GM19463 (cell line): ENCODE data around the gene NF2.

Source experiments
- ATAC-seq: cut with Tn5 transposase; IDR thresholded peaks from one replicate; pipeline ENCODE4 v1.9.1; 2021; ENCODE audit warnings: mild to moderate bottlenecking, moderate library complexity; ENCODE audit not compliant: unreplicated experiment

NF2 gene

GRCh38 chr22:29700900-29701154 is 97.4 kb downstream of the NF2 start:
- ATAC-seq, result no peak

GRCh38 chr22:29701155-29701999 is 97.9 kb downstream of the NF2 start:
- ATAC-seq, result no peak

GRCh38 chr22:29702000-29702930 is 98.8 kb downstream of the NF2 start:
- ATAC-seq, result no peak

- no peak for ATAC-seq
Observed at GRCh38 chr22:29702931-29703501, 99.6 kb downstream of the NF2 start.

- no peak for ATAC-seq
Observed at GRCh38 chr22:29703569-29704195, 100.2 kb downstream of the NF2 start.

GRCh38 chr22:29704528-29705285 is 101.3 kb downstream of the NF2 start:
- ATAC-seq, result no peak

GRCh38 chr22:29705651-29706050 is 102.2 kb downstream of the NF2 start:
- no peak for ATAC-seq

- ATAC-seq, result no peak
Observed at GRCh38 chr22:29706486-29706885, 103.1 kb downstream of the NF2 start.

GRCh38 chr22:29707010-29707409 is 103.6 kb downstream of the NF2 start:
- ATAC-seq, result no peak

GRCh38 chr22:29707471-29707870 is 104.0 kb downstream of the NF2 start:
- ATAC-seq, result no peak

GRCh38 chr22:29710193-29710592 is 106.8 kb downstream of the NF2 start:
- no peak for ATAC-seq

GRCh38 chr22:29710922-29711593 is 107.6 kb downstream of the NF2 start:
- no peak for ATAC-seq

GRCh38 chr22:29712119-29712518 is 108.7 kb downstream of the NF2 start:
- ATAC-seq, result no peak

- ATAC-seq, result no peak
Observed at GRCh38 chr22:29713156-29713727, 109.8 kb downstream of the NF2 start.

- no peak for ATAC-seq
Observed at GRCh38 chr22:29715240-29715639, 111.8 kb downstream of the NF2 start.

GRCh38 chr22:29715705-29716104 is 112.3 kb downstream of the NF2 start:
- ATAC-seq, result no peak

- no peak for ATAC-seq
Observed at GRCh38 chr22:29716814-29717545, 113.5 kb downstream of the NF2 start.

GRCh38 chr22:29717789-29718188 is 114.4 kb downstream of the NF2 start:
- ATAC-seq, result no peak
